Effector CD8-positive, alpha-beta T cell (primary cell): Measurements from ENCODE around the gene ZFP1.
"Not testable (repeated sequence)": the region's sequence is repeated elsewhere in the genome, so short reads cannot be mapped to it uniquely, and the experiment has no call there.

Experiments used
- DNase-seq: peaks from one replicate; lab custom pipeline; 2025; lab: John Stamatoyannopoulos, UW

Gene ZFP1

DNA sequence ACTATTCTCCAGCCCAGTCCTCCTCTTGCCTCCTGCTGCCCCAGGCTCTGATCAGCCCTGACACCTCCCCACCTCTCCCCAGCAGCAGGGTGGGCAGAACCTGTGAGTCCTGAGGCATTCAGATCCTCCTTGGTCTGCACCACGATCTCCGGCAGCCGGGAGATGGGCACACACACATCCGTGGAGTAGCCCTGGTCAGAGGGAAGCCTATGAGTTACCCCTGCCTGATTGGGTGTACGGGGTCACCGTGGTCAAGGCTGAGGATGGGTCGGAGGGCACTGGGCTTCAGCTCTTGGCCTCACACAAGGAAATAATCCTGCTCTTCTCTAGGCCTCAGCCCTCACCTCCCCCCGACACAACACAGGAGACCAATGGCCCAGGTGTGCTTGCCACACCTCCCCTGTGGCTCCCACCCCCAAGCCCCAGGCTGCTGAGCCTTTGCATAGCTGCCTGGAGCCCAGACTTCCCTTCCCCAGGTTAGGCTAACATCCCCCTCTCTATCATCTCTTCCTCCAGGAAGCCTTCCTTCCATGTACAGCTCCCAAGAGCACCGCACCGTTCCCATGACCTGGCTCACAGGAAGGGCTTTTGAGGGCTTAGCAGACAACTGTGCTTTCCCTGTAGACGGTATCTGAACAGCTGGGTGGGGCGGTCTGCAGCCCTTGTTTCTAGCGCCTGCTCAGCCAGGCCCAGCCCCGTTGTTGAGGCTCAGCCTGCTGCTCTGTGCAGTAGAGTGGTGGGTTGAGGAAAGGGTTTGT lies 35.4 kb upstream of the ZFP1 start:
- DNase-seq = no peak

GRCh38 chr16:75113541-75114121 lies 34.7 kb upstream of the ZFP1 start:
- no peak for DNase-seq

DNA sequence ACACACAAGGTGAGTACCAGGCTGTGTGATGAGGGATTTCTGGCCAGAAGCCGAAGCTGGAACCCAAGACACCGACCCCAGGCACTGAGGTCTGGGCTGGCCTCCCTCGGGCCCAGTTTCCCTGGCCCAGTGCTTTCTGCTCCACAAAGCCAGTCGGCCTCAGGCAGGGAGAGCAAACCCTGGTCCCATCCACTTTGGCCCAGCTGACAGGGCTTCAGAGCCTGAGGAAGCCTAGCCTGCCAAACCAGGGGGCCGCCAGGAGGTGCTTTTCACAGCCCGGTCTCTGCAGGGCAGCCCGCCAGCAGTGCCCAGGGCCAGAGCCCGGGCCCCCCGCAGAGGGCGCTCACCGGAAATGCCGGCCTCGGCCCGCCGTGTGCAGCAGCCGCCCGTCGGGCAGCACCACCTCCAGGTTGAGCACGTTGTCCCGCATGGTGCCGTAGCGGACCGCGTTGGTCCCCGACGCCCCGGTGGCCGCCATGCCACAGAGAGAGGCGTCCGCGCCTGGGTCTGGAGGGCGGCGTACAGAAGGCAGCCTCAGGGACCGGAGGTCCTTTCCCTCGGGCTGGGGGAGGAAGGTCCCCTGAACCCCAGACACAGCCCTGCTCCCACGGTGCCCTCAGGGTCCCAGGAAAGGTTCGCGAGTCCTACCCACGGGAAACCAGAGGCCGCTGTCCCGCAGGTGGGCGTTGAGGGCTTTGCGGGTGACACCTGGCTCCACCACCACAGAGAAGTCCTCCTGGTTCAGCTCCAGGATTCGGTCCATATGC lies 34.0 kb upstream of the ZFP1 start:
- DNase-seq = no peak

DNA sequence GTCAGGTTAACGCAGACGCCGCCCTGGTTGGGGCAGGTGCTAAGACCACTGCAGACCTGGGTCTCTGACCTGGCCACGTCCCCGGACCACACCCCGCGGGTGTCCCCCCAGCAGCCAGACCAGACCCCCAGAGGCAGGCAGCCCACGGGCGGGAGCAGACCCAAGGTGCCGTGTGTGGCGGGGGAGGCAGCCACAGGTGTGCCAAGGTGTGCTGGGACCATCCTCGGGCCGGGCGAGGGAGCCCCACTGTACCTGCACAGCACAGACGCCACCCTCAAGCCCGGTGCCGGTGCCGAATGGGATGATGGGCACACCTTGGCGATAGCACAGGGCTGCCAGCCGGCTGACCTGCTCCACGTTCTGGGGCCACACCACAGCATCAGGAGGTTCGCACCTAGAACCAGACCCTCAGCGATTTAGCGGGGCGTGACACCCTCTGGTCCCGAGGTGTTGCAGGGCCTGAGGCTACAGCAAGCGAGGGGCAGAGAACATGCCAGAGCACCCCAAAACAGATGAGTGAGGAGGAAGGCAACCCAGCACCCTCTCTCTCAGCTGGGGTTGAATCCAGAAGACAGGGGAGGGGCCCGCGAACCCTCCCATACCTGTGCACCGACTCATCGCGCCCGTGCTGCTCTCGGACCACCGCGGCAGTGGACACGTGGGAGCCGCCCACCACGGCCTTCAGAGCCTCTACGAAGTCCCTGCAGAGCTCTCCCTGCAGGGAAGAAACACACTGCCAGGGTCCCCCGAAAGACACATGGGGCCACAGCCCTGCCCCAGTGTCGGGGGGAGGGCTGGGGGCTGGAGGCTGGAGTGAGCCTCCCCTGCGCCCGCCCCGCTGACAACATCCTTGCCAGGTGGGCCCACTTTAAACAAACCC lies 33.1 kb upstream of the ZFP1 start:
- DNase-seq = no peak

GRCh38 chr16:75116081-75116910 lies 32.0 kb upstream of the ZFP1 start, which contains the start of gene LDHD:
Gene LDHD (minus strand): TSS chr16:75116780. CDS start chr16:75116720, 60 bp downstream.
- no peak for DNase-seq

- DNase-seq = no peak
Measured at GRCh38 chr16:75116911-75117245, 31.4 kb upstream of the ZFP1 start.

DNA sequence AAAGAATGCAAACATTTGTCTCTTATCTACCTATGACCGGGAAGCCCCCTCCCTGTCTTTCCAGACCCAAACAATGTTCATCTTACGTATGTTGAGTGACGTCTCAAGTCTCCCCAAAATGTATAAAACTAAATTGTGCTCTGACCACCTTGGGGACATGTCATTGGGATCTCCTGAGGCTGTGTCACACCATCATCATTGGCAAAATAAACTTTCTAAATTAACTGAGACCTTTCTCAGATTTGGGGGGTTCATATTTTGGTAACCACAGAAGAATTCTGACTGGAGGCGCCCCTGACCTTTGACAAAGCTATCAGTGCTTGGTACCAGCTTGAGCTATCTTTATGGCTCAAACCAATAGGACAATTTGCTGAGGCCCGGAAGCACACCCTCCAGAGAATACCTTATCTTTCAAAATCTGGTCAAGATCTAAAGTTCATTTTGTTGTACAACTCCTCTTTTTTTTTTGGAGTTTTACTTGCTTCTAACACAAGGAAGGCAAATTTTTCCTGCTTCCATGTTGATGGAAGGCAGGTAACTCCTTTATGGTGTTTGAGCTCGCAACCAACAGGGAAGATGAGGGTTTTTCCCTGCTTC lies 29.3 kb upstream of the ZFP1 start:
- DNase-seq = no peak

- no peak for DNase-seq
Measured at GRCh38 chr16:75120253-75120652, 28.1 kb upstream of the ZFP1 start.

- no peak for DNase-seq
Measured at GRCh38 chr16:75121949-75122568, 26.3 kb upstream of the ZFP1 start.

DNA sequence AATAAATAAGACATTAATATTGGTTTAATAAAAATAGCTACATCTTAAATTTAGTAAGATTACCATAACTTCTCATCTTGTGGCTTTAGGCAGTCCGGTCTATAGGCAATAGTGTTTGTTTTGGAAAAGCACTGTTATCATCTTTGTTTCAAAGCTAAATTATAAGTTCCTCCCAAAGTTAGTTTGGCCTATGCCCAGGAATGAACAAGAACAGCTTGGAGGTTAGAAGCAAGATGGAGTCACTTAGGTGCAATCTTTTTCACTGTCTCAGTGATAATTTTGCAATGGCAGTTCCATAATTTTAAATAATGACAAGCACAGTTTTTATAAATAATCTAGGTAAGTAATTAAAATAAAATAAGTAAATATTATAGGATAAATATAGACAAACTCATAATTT lies 25.7 kb upstream of the ZFP1 start:
- DNase-seq = no peak

GRCh38 chr16:75127713-75128415 lies 20.5 kb upstream of the ZFP1 start:
- DNase-seq = no peak

DNA sequence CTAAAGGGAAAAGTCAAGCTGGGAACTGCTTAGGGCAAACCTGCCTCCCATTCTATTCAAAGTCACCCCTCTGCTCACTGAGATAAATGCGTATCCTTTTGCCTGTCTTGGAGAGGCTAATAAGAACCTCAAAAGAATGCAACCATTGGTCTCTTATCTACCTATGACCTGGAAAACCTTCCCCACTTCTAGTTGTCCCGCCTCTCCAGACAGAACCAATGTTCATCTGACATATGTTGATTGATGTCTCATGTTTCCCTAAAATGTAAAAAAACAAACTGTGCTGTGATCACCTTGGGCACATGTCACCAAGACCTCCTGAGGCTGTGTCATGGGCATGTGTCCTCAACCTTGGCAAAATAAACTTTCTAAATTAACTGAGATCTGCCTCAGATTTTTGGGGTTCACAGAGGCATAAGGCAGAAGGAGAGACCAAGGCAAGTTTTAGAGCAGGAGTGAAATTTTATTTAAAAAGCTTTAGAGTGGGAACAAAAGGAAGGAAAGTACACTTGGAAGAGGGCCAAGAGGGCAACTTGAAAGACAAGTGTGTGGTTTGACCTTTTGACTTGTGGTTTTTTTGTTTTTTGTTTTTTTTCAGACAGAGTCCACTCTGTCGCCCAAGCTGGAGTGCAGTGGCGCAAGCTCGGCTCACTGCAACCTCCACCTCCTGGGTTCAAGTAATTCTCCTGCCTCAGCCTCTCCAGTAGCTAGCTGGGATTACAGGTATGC lies 18.7 kb upstream of the ZFP1 start:
- DNase-seq = not testable (repeated sequence)

- no peak for DNase-seq
Measured at GRCh38 chr16:75130150-75130771, 18.1 kb upstream of the ZFP1 start.

- DNase-seq = no peak
Measured at GRCh38 chr16:75131081-75131480, 17.2 kb upstream of the ZFP1 start.

DNA sequence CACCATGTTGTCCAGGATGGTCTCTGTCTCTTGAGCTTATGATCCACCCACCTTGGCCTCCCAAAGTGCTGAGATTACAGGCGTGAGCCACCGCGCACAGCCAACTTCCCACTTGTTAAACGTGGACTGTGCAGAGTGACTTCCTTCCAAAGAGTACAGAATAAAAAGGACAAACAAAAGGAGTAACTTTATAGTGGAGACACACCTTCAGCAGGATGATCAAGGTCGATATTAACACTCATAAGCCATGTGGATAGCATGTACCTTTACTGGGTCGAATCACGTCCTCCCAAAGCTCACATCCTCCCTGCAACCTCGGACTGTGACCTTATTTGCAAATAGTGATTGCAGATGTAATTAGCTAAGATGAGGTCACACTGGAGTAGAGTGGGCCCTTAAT lies 10.1 kb upstream of the ZFP1 start:
- DNase-seq = no peak

- DNase-seq = no peak
Measured at GRCh38 chr16:75138636-75139035, 9.7 kb upstream of the ZFP1 start.

DNA sequence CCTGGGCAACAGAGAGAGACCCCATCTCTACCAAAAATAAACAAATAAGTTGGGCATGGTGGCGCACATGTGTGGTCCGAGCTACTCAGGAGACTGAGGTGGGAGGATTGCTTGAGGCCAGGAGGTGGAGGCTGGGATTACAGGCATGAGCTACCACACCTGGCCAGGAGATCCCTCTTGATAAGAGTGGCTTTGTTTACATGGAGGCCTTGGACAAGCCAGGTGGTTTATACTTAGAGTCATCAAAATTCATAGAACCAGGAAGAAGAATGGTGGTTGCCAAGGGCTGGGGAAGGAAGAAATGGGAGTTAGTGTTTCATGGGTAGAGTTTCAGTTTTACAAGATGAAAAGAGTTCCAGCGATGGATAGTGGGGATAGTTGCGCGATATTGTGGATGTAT lies 8.8 kb upstream of the ZFP1 start:
- no peak for DNase-seq

DNA sequence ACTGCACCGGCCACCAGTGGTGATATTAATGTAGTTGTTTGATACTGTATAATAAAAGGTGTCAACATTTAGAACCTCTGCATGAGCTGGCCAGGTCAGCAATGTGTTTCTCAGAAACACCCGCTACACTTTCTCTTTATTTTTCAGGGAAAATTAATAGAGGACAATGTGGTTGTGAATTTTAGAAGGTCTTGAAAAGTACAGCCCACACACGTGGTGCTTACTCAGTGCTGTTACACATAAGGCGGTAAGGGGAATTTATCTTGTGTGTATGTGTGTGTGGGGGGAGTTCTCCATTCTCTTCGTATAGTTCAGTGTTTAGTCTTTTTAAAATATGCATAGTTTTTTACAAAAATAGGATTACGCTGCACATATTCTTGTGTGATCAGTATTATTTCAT lies 4.4 kb upstream of the ZFP1 start:
- DNase-seq = no peak

DNA sequence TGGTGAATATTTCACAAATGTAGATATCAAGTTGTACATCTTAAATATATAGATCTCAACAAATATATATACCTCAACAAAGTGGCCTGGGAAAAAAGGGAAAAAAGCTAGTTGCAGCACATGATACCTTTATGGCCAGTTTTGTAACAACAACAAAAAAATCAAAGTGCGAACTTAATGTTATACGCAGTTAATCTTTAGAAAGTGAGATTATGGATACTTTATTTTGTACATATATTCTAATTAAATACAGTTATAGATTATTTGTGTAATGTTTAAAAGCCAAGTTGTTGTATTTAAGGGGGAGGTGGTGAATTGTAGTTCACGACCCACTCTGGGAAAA lies 385 bp upstream of the ZFP1 start:
- DNase-seq = no peak
